ENCODE measurements around the gene ADCY1.

DNA sequence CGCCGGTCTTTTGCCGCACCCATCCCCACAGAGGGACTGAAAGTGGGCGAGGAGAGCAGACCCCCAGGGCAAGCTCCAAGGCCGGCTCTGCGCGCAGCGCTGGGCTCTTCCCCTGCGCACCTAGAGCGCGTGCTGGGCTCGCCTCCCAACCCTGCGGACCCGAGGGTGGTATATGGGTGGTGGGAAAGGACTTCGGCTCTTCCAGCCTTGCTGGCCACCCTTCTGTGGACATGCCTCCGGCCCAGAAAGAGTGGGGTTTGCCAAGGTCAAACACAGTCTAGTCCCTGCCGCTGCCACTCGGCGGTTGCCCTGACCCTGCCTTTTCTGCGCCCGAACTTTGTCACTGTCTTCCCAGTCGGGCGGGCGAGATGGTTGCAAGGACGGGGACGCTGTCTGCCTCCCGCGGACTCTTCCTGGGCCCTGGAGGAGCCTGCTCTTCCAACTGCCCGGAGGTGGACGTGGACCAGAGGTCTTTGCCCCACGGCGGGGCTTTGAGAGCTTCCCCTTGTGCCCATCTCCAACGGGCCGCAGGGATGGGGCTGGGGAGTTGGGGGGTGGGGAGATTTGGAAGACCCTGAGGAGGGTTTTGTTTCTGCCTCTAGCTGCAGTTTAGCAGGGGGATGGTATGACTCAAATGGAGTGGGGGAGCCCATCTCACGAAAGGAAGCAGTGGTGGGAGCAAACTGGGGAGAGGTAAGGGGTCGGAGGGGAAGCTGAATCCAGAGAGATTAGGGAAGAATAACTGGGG lies 1.5 kb downstream of the ADCY1 start:
- TF ChIP-seq, protein P1, sequence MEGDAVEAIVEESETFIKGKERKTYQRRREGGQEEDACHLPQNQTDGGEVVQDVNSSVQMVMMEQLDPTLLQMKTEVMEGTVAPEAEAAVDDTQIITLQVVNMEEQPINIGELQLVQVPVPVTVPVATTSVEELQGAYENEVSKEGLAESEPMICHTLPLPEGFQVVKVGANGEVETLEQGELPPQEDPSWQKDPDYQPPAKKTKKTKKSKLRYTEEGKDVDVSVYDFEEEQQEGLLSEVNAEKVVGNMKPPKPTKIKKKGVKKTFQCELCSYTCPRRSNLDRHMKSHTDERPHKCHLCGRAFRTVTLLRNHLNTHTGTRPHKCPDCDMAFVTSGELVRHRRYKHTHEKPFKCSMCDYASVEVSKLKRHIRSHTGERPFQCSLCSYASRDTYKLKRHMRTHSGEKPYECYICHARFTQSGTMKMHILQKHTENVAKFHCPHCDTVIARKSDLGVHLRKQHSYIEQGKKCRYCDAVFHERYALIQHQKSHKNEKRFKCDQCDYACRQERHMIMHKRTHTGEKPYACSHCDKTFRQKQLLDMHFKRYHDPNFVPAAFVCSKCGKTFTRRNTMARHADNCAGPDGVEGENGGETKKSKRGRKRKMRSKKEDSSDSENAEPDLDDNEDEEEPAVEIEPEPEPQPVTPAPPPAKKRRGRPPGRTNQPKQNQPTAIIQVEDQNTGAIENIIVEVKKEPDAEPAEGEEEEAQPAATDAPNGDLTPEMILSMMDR (IDR thresholded peaks at IDR 0.05; ENCODE audit: low read depth, low read length, missing input control) = no peak
- TF ChIP-seq, protein P2, sequence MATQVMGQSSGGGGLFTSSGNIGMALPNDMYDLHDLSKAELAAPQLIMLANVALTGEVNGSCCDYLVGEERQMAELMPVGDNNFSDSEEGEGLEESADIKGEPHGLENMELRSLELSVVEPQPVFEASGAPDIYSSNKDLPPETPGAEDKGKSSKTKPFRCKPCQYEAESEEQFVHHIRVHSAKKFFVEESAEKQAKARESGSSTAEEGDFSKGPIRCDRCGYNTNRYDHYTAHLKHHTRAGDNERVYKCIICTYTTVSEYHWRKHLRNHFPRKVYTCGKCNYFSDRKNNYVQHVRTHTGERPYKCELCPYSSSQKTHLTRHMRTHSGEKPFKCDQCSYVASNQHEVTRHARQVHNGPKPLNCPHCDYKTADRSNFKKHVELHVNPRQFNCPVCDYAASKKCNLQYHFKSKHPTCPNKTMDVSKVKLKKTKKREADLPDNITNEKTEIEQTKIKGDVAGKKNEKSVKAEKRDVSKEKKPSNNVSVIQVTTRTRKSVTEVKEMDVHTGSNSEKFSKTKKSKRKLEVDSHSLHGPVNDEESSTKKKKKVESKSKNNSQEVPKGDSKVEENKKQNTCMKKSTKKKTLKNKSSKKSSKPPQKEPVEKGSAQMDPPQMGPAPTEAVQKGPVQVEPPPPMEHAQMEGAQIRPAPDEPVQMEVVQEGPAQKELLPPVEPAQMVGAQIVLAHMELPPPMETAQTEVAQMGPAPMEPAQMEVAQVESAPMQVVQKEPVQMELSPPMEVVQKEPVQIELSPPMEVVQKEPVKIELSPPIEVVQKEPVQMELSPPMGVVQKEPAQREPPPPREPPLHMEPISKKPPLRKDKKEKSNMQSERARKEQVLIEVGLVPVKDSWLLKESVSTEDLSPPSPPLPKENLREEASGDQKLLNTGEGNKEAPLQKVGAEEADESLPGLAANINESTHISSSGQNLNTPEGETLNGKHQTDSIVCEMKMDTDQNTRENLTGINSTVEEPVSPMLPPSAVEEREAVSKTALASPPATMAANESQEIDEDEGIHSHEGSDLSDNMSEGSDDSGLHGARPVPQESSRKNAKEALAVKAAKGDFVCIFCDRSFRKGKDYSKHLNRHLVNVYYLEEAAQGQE (IDR thresholded peaks at IDR 0.05) = no peak
- TF ChIP-seq HNF4G (IDR thresholded peaks at IDR 0.05) (no peak), RXRA (IDR thresholded peaks at IDR 0.05) (no peak), GABPA (IDR thresholded peaks at IDR 0.05 in 1 of 2, conservative IDR thresholded peaks at IDR 0.05 in 1 of 2) (no peak)

Data from liver (tissue), 3 donors.